Endothelial cell of coronary artery (primary cell): Measurements from ENCODE around the gene NSL1. TPM values are rescaled to one million over a fixed set of nuclear protein-coding genes. Genes with fewer than 3 reads are reported as not detected.

Source experiments
- total RNA-seq: library from RNA; depleted of rRNA; stranded (reverse); fragments of >200 nt; gene quantifications from 2 replicates; pipeline ENCODE4 v1.2.3, GENCODE V29; 2014

Gene NSL1, protein sequence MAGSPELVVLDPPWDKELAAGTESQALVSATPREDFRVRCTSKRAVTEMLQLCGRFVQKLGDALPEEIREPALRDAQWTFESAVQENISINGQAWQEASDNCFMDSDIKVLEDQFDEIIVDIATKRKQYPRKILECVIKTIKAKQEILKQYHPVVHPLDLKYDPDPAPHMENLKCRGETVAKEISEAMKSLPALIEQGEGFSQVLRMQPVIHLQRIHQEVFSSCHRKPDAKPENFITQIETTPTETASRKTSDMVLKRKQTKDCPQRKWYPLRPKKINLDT
- total RNA-seq = 20.0 and 27.3 TPM in 2 replicates

DNA sequence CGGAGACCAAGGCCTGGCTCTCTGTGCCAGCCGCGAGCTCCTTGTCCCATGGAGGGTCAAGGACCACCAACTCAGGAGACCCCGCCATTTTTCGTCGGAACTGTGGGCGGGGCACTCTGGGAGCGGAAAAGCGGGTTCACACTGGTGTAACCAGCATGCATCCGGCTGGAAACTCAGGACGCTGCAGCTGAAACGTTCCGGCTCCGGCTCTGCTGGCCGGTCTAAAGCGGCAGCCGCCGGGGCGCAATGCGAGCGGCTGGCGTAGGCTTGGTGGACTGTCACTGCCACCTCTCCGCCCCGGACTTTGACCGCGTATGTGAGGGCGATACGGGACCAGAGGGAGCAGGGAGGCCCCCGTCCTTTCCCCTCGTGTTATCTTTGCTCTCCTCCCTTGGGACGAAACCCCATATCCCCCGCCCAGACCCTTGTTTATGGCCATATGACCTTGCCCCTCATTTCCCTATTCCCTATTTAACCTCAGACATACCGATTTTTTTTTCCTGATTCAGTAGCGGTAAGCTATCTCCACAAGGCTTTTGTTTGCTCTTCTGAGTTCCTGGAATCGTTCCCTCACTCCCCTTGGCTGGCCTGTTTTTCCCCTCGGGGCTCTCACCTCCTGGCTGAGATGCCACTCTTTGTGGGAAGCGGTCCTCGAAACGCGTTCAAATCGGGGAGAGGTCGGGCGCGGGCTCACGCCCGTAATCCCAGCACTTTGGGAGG is at the start of gene NSL1, which contains the start of gene TATDN3:
Gene NSL1, minus strand, starts transcription at position 102 of the 720 bp plus-strand sequence. Its CDS starts 14 bp downstream, at position 88.
Gene TATDN3, plus strand, starts transcription at position 219 of the 720 bp plus-strand sequence. Its CDS starts 28 bp downstream, at position 247.

DNA sequence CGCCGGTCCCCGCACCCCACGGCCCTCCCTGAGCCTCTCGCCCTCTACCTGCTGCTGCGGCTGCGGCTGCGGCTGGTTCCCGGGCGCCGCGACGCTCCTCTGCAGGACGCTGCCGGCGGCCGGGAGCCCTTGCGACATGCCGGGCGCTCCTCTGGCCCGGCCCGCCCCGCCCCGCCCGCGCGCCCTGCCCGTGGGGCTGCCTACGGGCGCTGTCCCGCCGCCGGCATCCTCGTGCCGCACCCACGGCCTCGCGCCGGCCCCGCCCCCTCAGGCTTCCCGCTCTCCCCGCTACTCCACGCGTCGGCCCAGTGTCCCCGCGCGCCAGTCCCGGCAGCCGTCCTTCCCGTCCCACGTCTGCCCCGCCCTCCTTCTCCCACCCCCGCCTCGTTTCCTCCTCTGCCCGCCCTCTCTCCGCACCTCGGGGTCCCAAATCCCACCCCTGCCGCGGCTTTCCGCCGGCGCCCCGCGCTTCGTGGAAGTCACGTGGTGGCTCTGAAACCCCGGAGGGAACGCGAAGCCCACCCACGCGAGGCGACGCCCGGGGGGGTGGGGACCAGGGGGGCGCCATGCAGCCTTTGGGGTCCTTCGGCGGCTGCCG is 91.9 kb downstream of the NSL1 start, which contains the start of gene BATF3:
Gene BATF3, minus strand, starts transcription at position 216 of the 598 bp plus-strand sequence. Its CDS starts 78 bp downstream, at position 138.

Other genes with a start within 250 kb of the NSL1 start
- 0.72 and 2.0 TPM in 2 replicates for gene ATF3, start 183.0 kb downstream of the NSL1 start, total RNA-seq
- 0.47 and 0.81 TPM in 2 replicates for gene BATF3, start 91.9 kb downstream of the NSL1 start, total RNA-seq
- gene TATDN3, start 117 bp upstream of the NSL1 start, total RNA-seq = 9.1 and 9.3 TPM in 2 replicates
- not detected in 2 replicates for gene SPATA45, start 55.9 kb upstream of the NSL1 start, total RNA-seq
- 7.3 and 9.5 TPM in 2 replicates for gene FLVCR1, start 66.5 kb upstream of the NSL1 start, total RNA-seq
- 0.09 and 0.27 TPM in 2 replicates for gene VASH2, start 158.8 kb upstream of the NSL1 start, total RNA-seq
- gene ANGEL2, start 224.1 kb upstream of the NSL1 start, total RNA-seq = 33.3 and 39.9 TPM in 2 replicates